ENCODE data around the gene CCDC171.

The CCDC171 gene

DNA sequence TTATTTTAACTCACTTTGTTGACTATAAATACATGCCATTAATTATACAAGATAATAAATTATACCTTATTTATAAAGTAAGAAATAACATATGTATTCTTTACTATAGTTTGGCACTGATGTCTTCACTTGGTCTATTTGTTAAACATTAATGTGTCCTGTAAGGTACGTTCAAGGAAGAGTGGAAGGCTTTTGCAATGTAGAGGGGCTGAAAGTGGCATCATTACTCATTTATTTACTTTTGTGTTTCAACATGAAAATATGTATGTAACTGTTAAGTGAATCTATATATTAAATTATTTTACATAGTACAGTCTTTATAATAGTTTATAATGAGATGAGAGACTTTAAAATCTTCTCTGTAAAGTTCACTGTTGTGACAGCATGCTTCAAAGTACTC, 348.7 kb downstream of the CCDC171 start:
- DNase-seq, result no peak

DNA sequence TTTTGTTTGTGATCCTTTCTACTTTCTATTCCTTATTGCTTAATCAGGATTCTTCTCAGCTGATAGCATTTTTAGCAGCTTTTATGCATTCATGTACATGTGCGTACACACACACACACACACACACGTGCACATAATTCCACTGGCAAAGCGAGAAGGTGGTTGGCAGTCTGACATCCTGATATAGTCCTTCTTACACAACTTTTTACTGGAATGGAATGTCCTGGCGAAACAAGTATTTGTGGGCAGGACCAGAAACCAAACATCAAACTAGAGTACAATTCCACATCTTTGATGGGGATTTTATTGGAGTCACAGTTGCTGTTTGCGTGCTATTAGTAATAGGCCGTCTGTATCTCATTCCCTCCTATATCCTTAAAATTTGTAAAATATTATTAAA, 356.5 kb downstream of the CCDC171 start:
- DNase-seq, result no peak

DNA sequence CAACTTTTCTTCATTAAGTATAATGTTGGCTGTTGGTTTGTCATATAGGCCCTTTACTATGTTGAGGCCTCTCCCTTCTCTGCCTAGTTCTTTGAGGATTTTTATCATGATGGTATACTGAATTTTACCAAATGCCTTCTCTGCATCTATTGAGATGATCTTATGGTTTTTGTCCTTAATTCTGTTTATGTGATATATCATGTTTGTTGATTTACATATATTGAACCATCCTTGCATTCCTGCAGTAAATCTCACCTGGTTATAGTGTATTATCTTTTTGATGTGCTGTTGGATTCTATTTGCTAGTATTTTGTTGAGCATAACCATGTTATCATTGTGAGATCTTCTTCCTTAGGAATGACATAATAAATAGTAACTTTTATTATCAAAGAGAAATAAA, 362.9 kb downstream of the CCDC171 start:
- no peak for DNase-seq

DNA sequence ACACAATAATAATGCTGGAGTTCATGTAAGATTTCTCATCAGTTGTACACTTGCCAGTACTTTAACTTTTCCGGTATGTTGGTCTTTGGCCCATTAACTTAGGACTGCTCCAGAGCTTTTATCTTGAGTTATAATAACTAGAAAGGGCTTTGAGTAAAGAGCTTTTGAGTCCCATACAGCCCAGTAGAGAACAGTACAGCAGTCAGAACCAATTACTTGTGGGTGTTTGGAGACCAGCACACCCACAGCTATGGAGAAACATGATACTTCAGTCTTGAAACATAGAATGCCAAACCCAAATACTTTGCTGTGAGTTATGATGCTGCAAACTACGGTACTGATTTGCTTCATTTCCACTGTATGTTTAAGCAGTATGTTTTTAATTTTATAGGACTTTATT, 374.3 kb downstream of the CCDC171 start:
- DNase-seq, result no peak

- DNase-seq, result no peak
Observed at GRCh38 chr9:15935661-15936305, 382.9 kb downstream of the CCDC171 start.

DNA sequence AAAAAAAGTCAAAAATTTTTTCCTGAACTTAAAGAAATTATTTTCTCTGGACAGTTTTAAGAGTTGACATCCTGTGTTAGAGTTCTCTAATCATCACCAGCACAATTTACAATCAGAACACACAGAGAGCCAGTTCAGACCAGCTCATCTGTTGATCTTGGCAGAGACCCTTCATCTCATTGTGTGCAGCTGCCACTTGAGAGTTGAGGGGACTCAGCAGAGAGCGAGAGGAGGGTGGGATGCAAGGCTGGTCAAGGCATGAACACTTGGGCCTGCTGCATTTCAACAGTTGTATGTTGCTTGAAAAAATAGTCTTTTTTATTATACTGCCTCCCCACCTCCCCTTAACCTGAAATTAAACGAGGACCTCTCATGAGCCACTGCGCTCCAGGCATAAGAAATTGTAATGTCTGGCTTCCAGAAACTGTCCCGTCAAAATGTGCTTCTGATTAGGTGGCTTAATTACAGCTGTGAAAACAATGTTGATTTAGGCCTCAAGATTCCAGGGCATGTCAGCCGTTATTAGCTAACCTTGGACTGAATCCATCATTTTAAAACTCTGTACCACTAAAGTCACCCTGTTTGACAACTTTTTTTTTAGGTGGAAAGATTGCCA, 383.6 kb downstream of the CCDC171 start:
- DNase-seq, result no peak

DNA sequence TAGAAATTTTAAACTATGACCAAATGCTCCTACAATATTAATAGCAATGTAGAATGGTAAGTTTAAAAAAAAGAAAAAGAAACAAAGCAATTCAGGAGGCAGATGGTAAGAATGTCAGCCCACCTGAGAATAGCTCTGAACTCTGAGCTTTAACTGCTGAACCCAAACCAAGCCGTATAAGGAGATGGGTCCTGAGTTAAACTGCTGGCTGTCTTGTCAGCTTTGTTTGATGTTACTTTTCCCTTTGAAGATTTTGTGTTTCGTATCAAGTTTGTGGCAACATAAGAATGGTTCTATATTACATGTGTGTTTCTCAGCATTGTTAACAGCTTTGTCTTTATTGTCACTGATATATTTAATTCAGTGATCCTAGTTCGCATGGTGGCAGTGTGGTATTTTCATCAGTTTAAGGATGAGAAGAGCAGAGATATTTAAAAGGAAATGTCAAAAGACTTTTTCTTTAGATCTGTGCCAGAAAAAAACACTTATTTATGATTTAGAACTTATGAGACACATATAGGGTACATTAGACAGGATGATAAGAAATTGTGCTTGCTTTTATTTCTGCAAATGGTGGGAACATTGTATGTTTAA, 390.1 kb downstream of the CCDC171 start:
- no peak for DNase-seq

DNA sequence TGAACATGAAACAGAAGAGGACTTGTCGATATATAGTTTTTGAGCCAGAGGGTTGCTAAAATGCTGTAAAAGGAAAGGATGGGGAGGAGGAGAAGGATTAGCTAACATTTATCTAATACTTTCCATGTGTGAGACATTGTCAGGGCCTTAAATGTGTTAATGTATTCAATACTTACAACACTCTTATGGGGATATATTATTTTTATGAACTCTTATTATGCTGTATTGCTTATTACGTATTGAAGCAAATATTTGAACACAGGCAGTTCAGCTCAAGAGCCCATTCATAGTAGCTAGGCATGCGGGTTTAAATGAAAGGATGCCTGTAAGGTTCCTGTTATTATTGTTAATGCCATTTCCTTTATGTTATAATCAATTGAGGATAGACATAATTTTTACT, 391.5 kb downstream of the CCDC171 start:
- DNase-seq, result no peak

GRCh38 chr9:15959663-15960062, 406.8 kb downstream of the CCDC171 start:
- no peak for DNase-seq

DNA sequence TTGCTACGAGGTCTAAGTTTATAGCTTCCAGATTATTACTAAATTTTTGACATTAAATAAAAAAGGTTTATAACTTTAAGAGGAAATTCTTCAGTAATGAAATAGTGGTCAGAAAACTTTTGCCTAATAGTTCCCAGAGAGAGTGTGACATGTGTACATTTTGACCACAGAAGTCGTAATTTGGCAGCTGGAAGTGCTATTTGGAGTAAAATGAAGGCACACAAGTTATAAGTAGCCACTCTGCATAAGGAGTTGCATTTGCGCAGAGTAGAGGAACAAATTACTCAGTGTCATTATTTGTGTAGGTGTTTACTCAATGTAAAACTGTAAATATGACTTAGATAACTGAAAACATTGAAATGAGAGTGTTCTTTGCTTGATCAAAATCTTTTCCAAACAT, 408.4 kb downstream of the CCDC171 start:
- DNase-seq, result no peak

DNA sequence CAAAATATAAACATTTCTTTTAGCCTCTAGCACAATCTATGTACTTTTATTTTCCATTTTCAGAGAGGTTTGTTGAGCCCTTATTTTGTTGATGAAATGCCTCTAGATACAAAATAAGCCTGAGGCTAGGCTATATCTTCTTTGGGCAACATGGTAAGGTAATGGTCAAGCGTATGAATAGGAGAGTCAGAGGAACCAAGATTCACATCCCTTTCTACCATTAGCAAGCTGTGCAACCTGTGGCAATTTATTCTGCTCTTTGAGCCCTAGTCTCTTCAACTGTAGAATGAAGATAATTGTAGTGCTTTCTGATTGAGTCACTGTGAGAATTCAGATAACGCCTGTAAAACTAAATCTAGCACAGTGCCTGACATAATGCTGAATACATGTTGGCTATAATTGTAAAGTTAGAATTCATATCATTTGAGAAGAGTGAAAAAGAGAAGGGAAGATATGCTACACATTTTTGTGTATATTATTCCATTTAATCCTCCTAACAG, 412.5 kb downstream of the CCDC171 start:
- DNase-seq, result no peak

- DNase-seq, result no peak
Observed at GRCh38 chr9:15966471-15966870, 413.6 kb downstream of the CCDC171 start.

DNA sequence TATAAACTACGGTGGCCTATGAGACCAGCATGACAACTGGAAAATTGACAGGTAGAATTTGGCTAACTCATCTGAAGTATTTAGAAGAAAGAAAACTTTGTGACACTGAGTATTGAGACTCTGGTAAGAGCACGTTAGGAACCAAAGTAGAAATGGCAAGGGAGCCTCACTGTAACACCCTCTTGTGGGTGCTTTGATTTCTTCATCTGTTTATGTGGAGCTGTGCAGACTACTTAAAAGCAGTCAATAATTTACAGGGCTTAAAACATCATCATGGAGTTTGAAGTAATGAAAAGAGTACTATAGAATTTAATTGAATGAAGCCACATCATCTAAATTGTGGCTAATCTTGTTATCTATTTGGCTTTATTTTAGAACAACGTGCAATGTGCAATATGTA, 414.2 kb downstream of the CCDC171 start:
- DNase-seq, result no peak

- DNase-seq, result no peak
Observed at GRCh38 chr9:15972760-15973159, 419.9 kb downstream of the CCDC171 start.

DNA sequence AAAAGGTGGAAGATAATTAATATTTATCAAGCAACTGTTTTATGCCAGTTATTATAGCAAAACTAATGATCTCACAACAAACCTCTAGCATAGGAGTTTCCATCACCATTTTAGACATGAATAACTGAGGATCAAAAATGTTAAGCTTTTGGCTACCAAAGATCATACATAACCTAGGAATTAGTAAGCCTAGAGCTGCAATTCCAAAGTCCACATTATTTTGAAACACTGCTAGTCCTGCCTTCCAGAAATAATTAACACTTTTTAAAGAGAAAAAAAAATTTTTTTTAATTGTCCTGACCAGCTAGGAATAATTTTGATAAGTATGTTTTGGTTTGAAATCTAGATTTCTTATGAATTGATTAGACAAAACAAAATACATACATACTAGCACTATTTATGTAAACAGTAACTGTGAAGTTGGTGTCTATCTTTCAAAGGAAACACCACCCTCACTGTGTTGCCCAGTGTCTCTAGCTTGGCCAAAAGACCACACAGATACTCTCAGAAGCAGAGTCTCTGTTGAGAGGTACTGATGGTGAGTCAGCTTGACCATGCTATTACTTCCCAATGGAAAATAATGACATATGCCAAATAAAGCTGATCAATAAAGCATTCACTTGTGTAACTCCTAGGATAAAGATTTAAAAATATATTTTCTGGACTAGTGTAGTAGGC, 422.4 kb downstream of the CCDC171 start:
- DNase-seq, result no peak

- DNase-seq, result no peak
Observed at GRCh38 chr9:15977438-15977837, 424.6 kb downstream of the CCDC171 start.

- DNase-seq, result no peak
Observed at GRCh38 chr9:15982182-15982581, 429.3 kb downstream of the CCDC171 start.

DNA sequence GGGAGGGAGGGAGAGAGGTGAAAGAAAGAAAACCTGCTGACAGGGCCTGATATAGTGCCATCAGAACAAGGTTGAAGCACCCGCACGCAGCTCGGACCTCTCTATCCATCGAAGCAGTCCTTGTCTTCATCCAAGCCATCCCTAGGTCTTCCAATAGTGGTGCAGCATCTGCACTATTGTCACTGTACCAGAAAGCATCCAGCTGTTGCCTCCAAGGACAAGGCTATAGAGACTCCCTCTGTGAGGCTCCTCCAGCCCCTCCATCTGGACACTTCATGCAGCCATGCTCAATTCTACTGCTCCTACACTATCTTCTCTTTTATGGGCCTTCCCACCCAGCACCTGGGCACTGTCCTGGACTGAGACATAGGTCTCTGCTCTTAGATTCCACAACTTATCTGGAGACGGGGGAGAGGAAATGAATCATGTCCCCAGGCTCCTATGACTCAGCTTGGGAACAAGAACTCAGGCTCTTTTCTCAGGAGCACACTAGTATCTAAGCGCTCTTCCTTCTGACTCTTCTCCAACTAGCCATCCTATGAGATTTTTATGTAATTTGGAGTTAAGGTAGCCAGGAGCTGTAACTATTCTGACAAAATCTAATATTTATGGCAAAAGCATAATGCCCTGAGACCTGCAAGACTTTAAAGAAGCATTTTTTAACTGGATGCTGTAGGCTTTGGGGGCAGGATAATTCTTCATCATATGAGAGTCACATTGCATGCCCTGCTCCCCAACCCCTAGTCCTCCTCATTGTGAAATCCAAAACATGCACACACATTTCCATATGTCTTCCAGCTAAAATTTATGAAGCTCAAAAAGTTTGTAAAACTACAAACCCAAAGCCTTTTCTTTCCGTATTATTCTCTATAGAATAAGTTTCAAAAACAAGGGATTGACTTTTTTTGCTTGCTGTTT, 446.8 kb downstream of the CCDC171 start:
- no peak for DNase-seq

- no peak for DNase-seq
Observed at GRCh38 chr9:16000811-16001210, 448.0 kb downstream of the CCDC171 start.

DNA sequence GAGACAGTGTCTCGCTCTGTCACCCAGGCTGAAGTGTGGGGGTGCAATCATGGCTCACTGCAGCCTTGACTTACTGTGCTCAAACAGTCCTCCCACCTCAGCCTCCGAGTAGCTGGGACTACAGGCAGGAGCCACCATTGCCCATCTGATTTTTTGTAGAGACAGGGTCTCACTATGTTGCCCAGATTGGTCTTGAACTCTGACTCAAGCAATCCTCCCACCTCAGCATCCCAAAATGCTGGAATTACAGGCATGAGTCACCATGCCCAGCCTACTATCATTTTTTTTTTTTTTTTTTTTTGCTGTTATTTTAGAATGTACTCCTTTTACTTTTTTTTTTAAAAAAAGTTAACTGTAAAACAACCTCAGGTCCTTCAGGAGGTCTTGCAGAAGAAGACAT, 449.0 kb downstream of the CCDC171 start:
- DNase-seq, result no peak

- DNase-seq, result no peak
Observed at GRCh38 chr9:16002816-16003215, 450.0 kb downstream of the CCDC171 start.

GRCh38 chr9:16003785-16004184, 450.9 kb downstream of the CCDC171 start:
- no peak for DNase-seq

DNA sequence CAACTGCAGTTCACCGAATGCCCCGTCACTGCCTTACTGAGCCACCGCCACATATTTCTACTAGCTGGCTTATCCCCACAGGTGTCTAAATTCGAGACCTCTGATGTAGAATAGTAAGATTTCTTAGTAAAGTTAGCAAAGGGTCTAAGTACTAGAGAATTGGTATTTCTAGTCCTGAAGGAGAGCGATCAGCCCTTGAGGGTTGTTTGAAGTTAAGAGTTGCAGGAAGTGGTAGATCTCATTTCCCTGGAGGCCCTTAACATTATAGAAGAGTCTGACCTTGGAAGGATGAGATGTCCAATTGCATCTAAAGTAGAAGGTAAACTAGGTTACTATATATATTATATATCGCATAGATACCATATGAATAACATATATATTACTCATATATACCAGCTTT, 451.8 kb downstream of the CCDC171 start:
- no peak for DNase-seq
